Upper lobe of right lung (tissue), 1 donor: Measurements from ENCODE around the gene NDUFB10. TPM values are rescaled to one million over a fixed set of nuclear protein-coding genes. Genes with fewer than 3 reads are reported as not detected.

Source experiments
- ATAC-seq: fragments of 200-7000 bp; cut with Tn5 transposase; one replicate; pipeline ENCODE4 v1.9.1; 2020; ENCODE audit warnings: mild to moderate bottlenecking, moderate library complexity
- DNase-seq: peaks from one replicate; pipeline ENCODE4 v3.0.0-alpha.2; 2020
- H3K27ac ChIP-seq: fragments of 200-600 bp; one replicate; pipeline ENCODE4 v1.8.0; 2022
- H3K27me3 ChIP-seq: fragments of 200-600 bp; one replicate; pipeline ENCODE4 v1.8.0; 2022; ENCODE audit warnings: mild to moderate bottlenecking
- H3K36me3 ChIP-seq: fragments of 200-600 bp; one replicate; pipeline ENCODE4 v1.8.0; 2022
- H3K4me1 ChIP-seq: fragments of 200-600 bp; one replicate; pipeline ENCODE4 v1.8.0; 2022
- H3K4me3 ChIP-seq: fragments of 200-600 bp; one replicate; pipeline ENCODE4 v1.8.0; 2022; ENCODE audit warnings: mild to moderate bottlenecking
- H3K9me3 ChIP-seq: fragments of 200-600 bp; one replicate; pipeline ENCODE4 v1.8.0; 2022
- intact Hi-C: fragments of 100-400 bp; cut with DNase I; formaldehyde crosslinking; loops from one replicate; pipeline ENCODE4 v1.11.0; 2022
- total RNA-seq: library from RNA; stranded (reverse); fragmentation: NEBNext Ultra II Directional; extraction: Animal tissue kit (Norgen Biotek cat#: 25700); gene quantifications from one replicate; pipeline ENCODE4 v1.2.1, GENCODE V29; 2021
- TF ChIP-seq, protein P1 (sequence below): fragments of 200-600 bp; IDR thresholded peaks from one replicate; pipeline ENCODE4 v1.8.0; 2022; ENCODE audit warnings: antibody characterized with exemption
- donor health status: DM: no; HTN: yes; CAD: no; lungs with severe emphysema.

NDUFB10 gene
- total RNA-seq, 1 donor from 2014 or later = 86.7 TPM

DNA sequence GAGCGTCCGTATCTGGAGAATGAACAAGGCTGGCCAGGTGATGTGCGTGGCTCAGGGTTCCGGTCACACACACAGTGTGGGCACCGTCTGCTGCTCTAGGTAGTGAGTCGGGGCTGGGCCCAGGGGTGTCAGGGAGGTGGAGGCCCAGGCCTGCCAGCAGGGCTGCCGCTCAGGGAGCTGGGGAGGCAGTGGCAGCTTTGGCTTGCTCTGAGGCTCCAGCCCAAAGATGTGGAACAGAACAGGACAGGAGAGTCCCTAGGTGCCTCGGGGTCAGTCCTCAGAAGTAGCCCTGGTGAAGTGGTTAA, 16.8 kb downstream of the NDUFB10 start:
- Histone ChIP-seq H3K9me3 (no peaks in the 10 kb centered on the region), H3K27me3 (peaks cover 31% of the 10 kb centered on the region), H3K4me3 (no peak overlapping the region), H3K4me1 (peaks cover 13% of the 10 kb centered on the region), H3K27ac (no peak overlapping the region), H3K36me3 (peaks cover 45% of the 10 kb centered on the region)
- ATAC-seq = no peak
- no peak for DNase-seq
- TF ChIP-seq, protein P1, sequence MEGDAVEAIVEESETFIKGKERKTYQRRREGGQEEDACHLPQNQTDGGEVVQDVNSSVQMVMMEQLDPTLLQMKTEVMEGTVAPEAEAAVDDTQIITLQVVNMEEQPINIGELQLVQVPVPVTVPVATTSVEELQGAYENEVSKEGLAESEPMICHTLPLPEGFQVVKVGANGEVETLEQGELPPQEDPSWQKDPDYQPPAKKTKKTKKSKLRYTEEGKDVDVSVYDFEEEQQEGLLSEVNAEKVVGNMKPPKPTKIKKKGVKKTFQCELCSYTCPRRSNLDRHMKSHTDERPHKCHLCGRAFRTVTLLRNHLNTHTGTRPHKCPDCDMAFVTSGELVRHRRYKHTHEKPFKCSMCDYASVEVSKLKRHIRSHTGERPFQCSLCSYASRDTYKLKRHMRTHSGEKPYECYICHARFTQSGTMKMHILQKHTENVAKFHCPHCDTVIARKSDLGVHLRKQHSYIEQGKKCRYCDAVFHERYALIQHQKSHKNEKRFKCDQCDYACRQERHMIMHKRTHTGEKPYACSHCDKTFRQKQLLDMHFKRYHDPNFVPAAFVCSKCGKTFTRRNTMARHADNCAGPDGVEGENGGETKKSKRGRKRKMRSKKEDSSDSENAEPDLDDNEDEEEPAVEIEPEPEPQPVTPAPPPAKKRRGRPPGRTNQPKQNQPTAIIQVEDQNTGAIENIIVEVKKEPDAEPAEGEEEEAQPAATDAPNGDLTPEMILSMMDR = no peak
- intact Hi-C loops = no loop called here

DNA sequence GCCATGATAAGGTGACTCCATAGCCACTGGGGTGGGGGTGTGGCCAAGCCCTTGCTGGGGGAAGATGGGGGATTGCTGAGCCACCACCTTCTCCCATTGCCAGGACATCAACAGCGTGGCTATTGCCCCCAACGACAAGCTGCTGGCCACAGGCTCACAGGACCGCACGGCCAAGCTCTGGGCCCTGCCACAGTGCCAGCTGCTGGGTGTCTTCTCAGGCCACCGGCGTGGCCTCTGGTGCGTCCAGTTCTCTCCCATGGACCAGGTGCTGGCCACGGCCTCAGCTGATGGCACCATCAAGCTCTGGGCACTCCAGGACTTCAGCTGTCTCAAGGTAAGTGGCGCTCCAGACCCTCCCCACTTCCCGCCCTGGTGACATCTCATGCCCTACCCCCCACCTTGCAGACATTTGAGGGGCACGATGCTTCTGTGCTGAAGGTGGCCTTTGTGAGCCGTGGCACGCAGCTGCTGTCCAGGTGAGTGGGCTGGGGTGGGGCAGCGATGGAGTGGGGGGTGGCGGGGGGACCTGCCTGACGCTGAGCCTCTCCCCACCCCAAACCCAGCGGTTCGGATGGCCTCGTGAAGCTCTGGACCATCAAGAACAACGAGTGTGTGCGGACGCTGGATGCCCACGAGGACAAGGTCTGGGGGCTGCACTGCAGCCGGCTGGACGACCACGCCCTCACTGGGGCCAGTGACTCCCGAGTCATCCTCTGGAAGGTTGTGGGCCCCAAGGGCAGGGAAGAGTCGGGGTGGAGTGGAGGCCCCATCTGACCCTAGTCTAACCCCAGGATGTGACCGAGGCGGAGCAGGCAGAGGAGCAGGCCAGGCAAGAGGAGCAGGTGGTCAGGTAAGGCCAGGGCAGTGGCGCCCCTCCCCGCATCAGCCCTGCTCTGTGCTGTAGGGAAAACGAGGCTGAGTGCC, 17.9 kb downstream of the NDUFB10 start:
- Histone ChIP-seq H3K36me3 (peaks cover 45% of the 10 kb centered on the region), H3K9me3 (no peaks in the 10 kb centered on the region), H3K4me1 (peaks cover 11% of the 10 kb centered on the region), H3K4me3 (no peak overlapping the region), H3K27ac (no peak overlapping the region), H3K27me3 (peaks cover 38% of the 10 kb centered on the region)
- TF ChIP-seq, protein P1 = no peak
- intact Hi-C loops = no loop called here
- ATAC-seq (no peak), DNase-seq (no peak)

DNA sequence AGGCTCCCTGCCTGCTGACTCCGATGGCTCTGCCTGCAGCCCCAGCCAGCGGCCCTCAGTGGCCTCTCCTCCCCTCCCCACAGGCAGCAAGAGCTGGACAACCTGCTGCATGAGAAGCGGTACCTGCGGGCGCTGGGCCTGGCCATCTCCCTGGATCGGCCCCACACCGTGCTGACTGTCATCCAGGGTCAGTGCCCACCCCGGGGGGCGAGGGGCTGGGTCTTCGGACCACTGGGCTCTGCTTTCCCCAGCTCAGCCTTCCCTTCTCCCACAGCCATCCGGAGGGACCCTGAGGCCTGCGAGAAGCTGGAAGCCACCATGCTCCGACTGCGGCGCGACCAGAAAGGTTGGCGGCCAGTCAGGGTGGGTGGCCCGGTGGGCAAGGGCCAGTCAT, 18.5 kb downstream of the NDUFB10 start:
- TF ChIP-seq, protein P1 = no peak
- Histone ChIP-seq H3K36me3 (peaks cover 45% of the 10 kb centered on the region), H3K4me3 (no peak overlapping the region), H3K9me3 (no peaks in the 10 kb centered on the region), H3K27ac (no peak overlapping the region), H3K4me1 (peaks cover 5% of the 10 kb centered on the region), H3K27me3 (peaks cover 42% of the 10 kb centered on the region)
- intact Hi-C loops = no loop called here
- no peak for DNase-seq
- no peak for ATAC-seq

DNA sequence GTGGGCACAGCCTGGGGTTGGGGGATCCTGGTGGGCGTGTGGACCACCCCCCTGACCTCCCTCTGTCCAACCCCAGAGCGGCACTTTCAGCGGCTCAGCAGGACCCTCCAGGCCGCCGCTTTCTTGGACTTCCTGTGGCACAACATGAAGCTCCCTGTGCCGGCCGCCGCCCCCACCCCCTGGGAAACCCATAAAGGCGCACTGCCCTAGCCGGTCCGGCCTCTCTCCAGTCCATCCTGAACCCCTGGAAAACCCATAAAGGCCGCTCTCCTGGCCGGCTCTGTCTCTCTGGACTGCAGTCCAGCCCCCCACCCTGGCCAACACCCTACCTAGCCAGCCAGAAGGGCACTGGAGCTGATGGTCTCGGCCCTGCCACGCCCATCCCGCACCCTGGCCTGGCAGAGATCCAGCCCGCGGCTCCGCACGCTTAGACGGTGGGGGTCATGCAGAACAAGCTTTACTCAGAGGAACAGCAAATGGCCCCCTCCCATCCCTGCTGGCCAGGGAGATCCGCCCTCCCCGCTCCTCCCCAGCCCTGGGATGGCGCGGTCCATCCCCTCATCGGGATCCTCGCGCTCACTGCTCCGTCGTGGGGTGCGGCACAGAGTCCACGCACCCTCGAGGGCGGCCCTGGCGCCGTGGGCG, 19.3 kb downstream of the NDUFB10 start:
- H3K4me3 ChIP-seq = peak overlapping the region; percentile 39
- H3K4me1 ChIP-seq = peaks cover 7% of the 10 kb centered on the region

DNA sequence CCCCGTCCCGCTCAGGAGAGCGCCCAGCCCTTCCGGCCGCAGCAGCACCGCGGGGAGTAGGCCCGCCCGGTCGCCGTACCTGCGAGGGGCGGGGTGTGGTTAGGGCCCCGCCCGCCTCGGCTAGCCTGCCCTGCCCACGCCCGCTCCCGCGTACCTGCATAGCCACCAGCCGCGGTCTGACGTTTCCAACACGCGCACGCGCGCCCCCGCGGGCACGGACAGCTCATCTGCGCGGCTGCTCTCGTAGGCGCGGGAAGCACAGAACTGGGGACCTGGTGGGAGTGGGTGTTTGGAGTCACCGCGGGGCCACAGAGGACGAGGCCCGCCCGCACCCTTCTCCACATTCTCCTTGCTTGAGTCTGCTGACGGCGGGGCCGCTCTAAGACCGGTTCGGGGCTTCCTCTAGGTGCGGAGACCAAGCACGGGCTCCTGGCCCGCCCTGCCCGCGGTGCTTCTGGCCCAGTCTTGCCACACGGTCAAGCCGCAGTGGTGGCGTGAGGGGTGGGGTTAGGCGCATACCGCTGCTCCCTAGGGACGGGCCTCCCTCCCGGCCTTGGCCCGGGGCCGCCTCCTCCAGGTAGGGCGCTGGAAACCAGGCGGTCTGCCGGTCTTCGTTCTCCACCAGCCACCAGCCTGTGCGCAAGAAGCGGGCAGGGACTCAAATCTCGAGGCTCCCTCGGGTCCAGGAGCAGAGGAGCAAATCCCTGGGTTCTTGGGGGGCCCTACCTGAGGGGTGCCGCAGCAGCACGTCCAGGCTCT, 20.1 kb downstream of the NDUFB10 start:
- Histone ChIP-seq H3K4me1 (peaks cover 8% of the 10 kb centered on the region), H3K27ac (peak overlapping the region; percentile 65), H3K27me3 (peaks cover 42% of the 10 kb centered on the region), H3K9me3 (no peaks in the 10 kb centered on the region), H3K4me3 (peak overlapping the region; percentile 39), H3K36me3 (peaks cover 40% of the 10 kb centered on the region)
- ATAC-seq (peak; percentile 75), DNase-seq (peak; percentile 95)
- intact Hi-C loops = no loop called here
- TF ChIP-seq, protein P1 = no peak

More for the DNA sequence above, 19.3 kb downstream of the NDUFB10 start:
- Histone ChIP-seq H3K36me3 (peaks cover 45% of the 10 kb centered on the region), H3K9me3 (no peaks in the 10 kb centered on the region), H3K27me3 (peaks cover 42% of the 10 kb centered on the region), H3K27ac (peak overlapping the region; percentile 65)
- ATAC-seq = no peak
- DNase-seq = no peak
- intact Hi-C loops = no loop called here
- TF ChIP-seq, protein P1 = no peak
